Transverse colon (tissue), 4 donors: Measurements from ENCODE around the gene ACSM5. TPM values are rescaled to one million over a fixed set of nuclear protein-coding genes. Genes with fewer than 3 reads are reported as not detected.
"Not testable (repeated sequence)": the region's sequence is repeated elsewhere in the genome, so short reads cannot be mapped to it uniquely, and the experiment has no call there.

Source experiments
- DNase-seq: peaks from one replicate; pipeline ENCODE4 v3.0.0-alpha.2; 2019
- H3K27ac ChIP-seq, 4 donors: fragments of 200-600 bp; sonication (generic); 2 replicates each; pipeline ENCODE4 v1.5.1; 2016 to 2018; ENCODE audit warnings: inconsistent platforms in 4 of 4
- H3K27me3 ChIP-seq: fragments of 200-600 bp; sonication (generic); 2 replicates; pipeline ENCODE4 v1.5.1; 2017; ENCODE audit warnings: inconsistent platforms
- H3K36me3 ChIP-seq, 4 donors: fragments of 200-600 bp; sonication (generic); 2 replicates each; pipeline ENCODE4 v1.5.1; 2017 to 2019; ENCODE audit warnings: inconsistent platforms in 4 of 4
- H3K4me1 ChIP-seq, 4 donors: fragments of 200-600 bp; sonication (generic); 2 replicates each; pipeline ENCODE4 v1.5.1; 2017 to 2020; ENCODE audit warnings: inconsistent platforms in 4 of 4
- H3K4me3 ChIP-seq, 4 donors: fragments of 200-600 bp; sonication (generic); 1 replicate in 1 of 4; 2 replicates in 3 of 4; pipeline versions ENCODE4 v1.5.1 to v1.6.1; 2017 to 2019; ENCODE audit warnings: inconsistent platforms in 4 of 4
- H3K9me3 ChIP-seq, 2 donors: fragments of 200-600 bp; sonication (generic); 2 replicates each; pipeline ENCODE4 v1.5.1; 2017 to 2019; ENCODE audit warnings: inconsistent platforms in 2 of 2
- EP300 ChIP-seq: sonication (generic); formaldehyde crosslinking; IDR thresholded peaks from one replicate; pipeline ENCODE4 v1.6.1; 2017; ENCODE audit warnings: antibody characterized with exemption, low read depth
- POLR2A ChIP-seq: fragments of 450-650 bp; IDR thresholded peaks from one replicate; pipeline ENCODE4 v1.6.1; 2016; ENCODE audit warnings: antibody characterized with exemption, mild to moderate bottlenecking, moderate library complexity
- POLR2AphosphoS5 ChIP-seq, 3 donors: sonication (generic); formaldehyde crosslinking; IDR thresholded peaks; one replicate each; pipeline ENCODE4 v1.6.1; 2016; ENCODE audit warnings: antibody characterized with exemption in 3 of 3
- WGBS, 2 donors: methylation state at CpG; one replicate each; pipeline ENCODE4 v1.1.5; 2018; ENCODE audit warnings: low coverage in 1 of 2; 5-methylcytosine and 5-hydroxymethylcytosine counted together
- in situ Hi-C, 4 donors: fragments of 200-750 bp; cut with MboI; loops; one replicate each; pipeline versions ENCODE4 v1.15.0 to v1.15.1; 2017; ENCODE audit warnings: low sequenced_read_pairs in 3 of 4, low pct_ligation_motif_present in 1 of 4, low pct_unique_long_range_greater_than_20kb in 1 of 4
- intact Hi-C: fragments of 100-400 bp; cut with DNase I; formaldehyde crosslinking; loops from one replicate; pipeline ENCODE4 v1.15.1; 2023; ENCODE audit warnings: low total_unique reads
- total RNA-seq, 4 donors: library from RNA; depleted of rRNA; stranded (reverse); fragments of >200 nt; gene quantifications; one replicate each; pipeline ENCODE4 v1.1.0, GENCODE V29; 2016
- TF ChIP-seq, protein P1 (sequence below), 5 experiments: fragments of 200-600 bp in 3 of 5; fragments of 450-650 bp in 2 of 5; sonication (generic) in 3 of 5; IDR thresholded peaks; 1 replicate in 2 of 5; 2 replicates in 3 of 5; pipeline ENCODE4 v1.5.1; 2016 to 2017; ENCODE audit warnings: antibody characterized with exemption in 5 of 5, inconsistent platforms in 3 of 5, mild to moderate bottlenecking in 2 of 5, moderate library complexity in 1 of 5

Gene ACSM5
- total RNA-seq, 4 donors from 2014 or later = 1.3 to 2.3 (median 1.5) TPM; not detected in 1

DNA sequence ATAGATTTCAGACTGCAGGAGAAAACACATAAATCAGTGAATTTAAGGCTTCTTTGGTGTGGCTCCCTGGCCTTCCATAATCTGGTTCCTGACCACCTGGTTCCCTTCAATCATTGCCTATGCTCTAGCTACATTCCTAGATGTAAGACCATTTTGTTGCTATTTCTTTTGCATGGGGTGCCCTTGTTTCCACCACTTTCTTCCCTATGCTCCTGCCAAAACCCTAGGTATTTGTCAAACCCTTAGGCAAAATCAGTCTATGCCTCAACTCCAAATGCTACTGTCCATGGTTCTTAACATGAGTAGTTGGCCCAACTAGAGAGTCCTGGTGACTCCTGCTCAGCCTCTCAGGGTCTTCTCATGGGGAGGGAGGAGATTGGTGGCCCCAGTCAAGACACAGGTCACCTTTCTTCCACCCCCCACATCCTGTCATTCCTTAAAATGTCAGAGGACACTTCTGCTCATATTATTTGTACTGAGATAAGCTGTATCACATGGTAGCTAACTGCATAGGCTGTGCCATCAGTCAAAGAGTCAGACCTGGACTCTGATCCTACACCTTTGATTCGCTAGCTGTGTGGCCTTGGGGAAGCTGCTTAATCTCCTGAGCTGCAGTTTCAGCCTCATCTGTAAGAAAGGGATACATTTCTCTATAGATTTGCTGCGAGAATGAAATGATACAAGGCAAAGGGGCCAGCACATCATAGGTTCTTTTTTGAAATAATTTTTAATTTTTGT is 15.0 kb downstream of the ACSM5 start:
- in situ Hi-C loops = no loop called here
- H3K4me3 ChIP-seq = no peak overlapping the region
- intact Hi-C loops = no loop called here
- no peaks in the 10 kb centered on the region for H3K9me3 ChIP-seq
- 63 to 78% methylated on average over 1 to 2 of the region's 2 CpGs for WGBS, 2 donors
- TF ChIP-seq POLR2A = no peak
- H3K27ac ChIP-seq = no peak overlapping the region
- H3K36me3 ChIP-seq = no peaks in the 10 kb centered on the region
- no peak for DNase-seq
- H3K27me3 ChIP-seq = no peaks in the 10 kb centered on the region
- H3K4me1 ChIP-seq = no peaks in the 10 kb centered on the region

DNA sequence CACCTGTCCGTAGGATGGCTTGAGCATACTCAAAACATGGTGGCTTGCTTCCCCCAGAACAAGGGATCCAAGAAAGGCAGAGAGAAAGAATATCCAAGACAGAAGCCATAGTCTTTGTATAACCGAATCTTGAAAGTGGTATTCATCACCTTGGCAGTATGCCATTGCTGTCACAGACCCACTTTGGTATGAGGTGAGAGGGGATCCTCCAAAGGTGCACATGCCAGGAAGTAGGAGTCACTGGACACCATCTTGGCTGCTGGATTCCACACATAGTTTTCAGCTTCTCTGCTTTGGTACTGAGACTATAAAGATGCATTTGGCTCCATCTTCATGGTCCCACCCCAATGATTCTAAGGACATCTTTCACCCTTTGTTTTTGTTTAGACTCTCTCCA is 18.1 kb downstream of the ACSM5 start:
- H3K27ac ChIP-seq, H3K36me3 ChIP-seq, DNase-seq, H3K27me3 ChIP-seq, in situ Hi-C loops, H3K9me3 ChIP-seq, intact Hi-C loops, H3K4me1 ChIP-seq, H3K4me3 ChIP-seq: not testable (repeated sequence)
- WGBS, 2 donors = 64 to 83% methylated on average over 1 to 2 of the region's 2 CpGs

- H3K4me1 ChIP-seq, DNase-seq, in situ Hi-C loops, H3K36me3 ChIP-seq, H3K27ac ChIP-seq, H3K27me3 ChIP-seq, intact Hi-C loops, H3K4me3 ChIP-seq, H3K9me3 ChIP-seq: not testable (repeated sequence)
- WGBS, 2 donors = 75% methylated on average over 5 of the region's 7 CpGs; no CpG with 5 or more reads in 1 of the 2 donors
Observed at GRCh38 chr16:20429499-20429898, 20.2 kb downstream of the ACSM5 start.

- H3K4me1 ChIP-seq, DNase-seq, H3K4me3 ChIP-seq, in situ Hi-C loops, H3K9me3 ChIP-seq, intact Hi-C loops, H3K27ac ChIP-seq, H3K27me3 ChIP-seq, H3K36me3 ChIP-seq: not testable (repeated sequence)
- WGBS, 2 donors = 80 to 83% methylated on average over 1 of the region's 1 CpG
Observed at GRCh38 chr16:20430480-20430879, 21.1 kb downstream of the ACSM5 start.

DNA sequence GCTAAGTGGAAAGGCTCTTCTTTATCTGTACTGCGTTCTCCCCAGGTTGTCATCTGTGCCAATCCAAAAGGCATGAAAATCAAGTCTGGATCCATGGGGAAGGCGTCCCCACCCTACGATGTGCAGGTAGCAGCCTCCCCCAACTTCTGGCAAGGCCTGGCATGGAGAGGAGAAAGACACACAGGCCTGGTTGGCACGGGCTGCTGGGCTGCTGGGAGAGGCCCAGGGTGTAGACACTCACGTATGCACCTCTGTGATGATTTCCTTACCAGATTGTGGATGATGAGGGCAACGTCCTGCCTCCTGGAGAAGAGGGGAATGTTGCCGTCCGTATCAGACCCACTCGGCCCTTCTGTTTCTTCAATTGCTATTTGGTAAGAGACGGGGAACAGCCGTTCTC is 21.6 kb downstream of the ACSM5 start:
- in situ Hi-C loops = no loop called here
- intact Hi-C loops = no loop called here
- Histone ChIP-seq H3K36me3 (no peaks in the 10 kb centered on the region), H3K9me3 (no peaks in the 10 kb centered on the region), H3K4me3 (no peak overlapping the region), H3K27me3 (no peaks in the 10 kb centered on the region), H3K4me1 (no peaks in the 10 kb centered on the region), H3K27ac (no peak overlapping the region)
- no peak for TF ChIP-seq POLR2AphosphoS5 (IDR thresholded peaks at IDR 0.05)
- TF ChIP-seq EP300 = no peak
- TF ChIP-seq, protein P1, sequence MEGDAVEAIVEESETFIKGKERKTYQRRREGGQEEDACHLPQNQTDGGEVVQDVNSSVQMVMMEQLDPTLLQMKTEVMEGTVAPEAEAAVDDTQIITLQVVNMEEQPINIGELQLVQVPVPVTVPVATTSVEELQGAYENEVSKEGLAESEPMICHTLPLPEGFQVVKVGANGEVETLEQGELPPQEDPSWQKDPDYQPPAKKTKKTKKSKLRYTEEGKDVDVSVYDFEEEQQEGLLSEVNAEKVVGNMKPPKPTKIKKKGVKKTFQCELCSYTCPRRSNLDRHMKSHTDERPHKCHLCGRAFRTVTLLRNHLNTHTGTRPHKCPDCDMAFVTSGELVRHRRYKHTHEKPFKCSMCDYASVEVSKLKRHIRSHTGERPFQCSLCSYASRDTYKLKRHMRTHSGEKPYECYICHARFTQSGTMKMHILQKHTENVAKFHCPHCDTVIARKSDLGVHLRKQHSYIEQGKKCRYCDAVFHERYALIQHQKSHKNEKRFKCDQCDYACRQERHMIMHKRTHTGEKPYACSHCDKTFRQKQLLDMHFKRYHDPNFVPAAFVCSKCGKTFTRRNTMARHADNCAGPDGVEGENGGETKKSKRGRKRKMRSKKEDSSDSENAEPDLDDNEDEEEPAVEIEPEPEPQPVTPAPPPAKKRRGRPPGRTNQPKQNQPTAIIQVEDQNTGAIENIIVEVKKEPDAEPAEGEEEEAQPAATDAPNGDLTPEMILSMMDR (IDR thresholded peaks at IDR 0.05) = no peak
- TF ChIP-seq POLR2A = no peak
- no peak for DNase-seq
- 62% methylated on average over 11 of the region's 11 CpGs; no CpG with 5 or more reads in 1 of the 2 donors for WGBS, 2 donors

DNA sequence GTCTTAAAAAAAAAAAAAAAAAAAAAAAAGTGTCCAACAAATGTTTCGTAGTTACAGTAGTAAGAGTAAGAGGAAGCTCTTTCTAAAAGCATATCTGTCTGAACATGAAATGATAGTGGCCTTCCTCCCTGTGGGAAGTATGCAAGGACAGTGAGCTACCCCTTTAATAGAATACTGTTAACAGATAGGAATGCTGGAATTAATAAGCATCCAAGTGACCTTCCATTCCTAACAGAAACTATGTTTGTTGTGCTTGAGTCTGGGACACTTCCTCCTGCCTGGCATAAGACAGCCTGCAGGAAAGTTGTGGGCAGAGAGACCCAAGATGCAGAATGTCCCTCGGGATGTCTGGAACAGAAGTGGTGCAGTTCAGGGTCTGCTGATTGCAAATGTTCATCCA is 29.6 kb downstream of the ACSM5 start:
- WGBS, 2 donors = no CpG with 5 or more reads among the region's 2 CpGs
- H3K4me3 ChIP-seq, intact Hi-C loops, H3K36me3 ChIP-seq, in situ Hi-C loops, H3K9me3 ChIP-seq, DNase-seq, H3K27me3 ChIP-seq, H3K4me1 ChIP-seq: not testable (repeated sequence)
- peak overlapping the region in 2 of 4 donors; percentile 73 to 82 for H3K27ac ChIP-seq

- H3K27ac ChIP-seq = peak overlapping the region; percentile 39 to 82 (median 58)
- H3K36me3 ChIP-seq, H3K9me3 ChIP-seq, intact Hi-C loops, H3K4me1 ChIP-seq, DNase-seq, H3K27me3 ChIP-seq, in situ Hi-C loops, H3K4me3 ChIP-seq: not testable (repeated sequence)
- TF ChIP-seq EP300 (peak; percentile 80), POLR2AphosphoS5 (IDR thresholded peaks at IDR 0.05) (peak in 1 of 3 donors; percentile 79)
- 75% methylated on average over 1 of the region's 3 CpGs; no CpG with 5 or more reads in 1 of the 2 donors for WGBS, 2 donors
Observed at GRCh38 chr16:20439820-20440231, 30.5 kb downstream of the ACSM5 start.

GRCh38 chr16:20440731-20441130 is 31.4 kb downstream of the ACSM5 start:
- H3K27me3 ChIP-seq, H3K36me3 ChIP-seq, intact Hi-C loops, H3K4me3 ChIP-seq, H3K4me1 ChIP-seq, in situ Hi-C loops, DNase-seq, H3K9me3 ChIP-seq: not testable (repeated sequence)
- H3K27ac ChIP-seq = peak overlapping the region in 3 of 4 donors; percentile 17 to 80 (median 80)
- WGBS, 2 donors = 63 to 100% methylated on average over 1 of the region's 1 CpG
